SK-N-SH treated with all-trans-retinoic acid at 6 μM for 48 hours (cell line): ENCODE results near the gene SNN.

Experiments used
- ATAC-seq: fragments of 200-7000 bp; cut with Tn5 transposase; 3 replicates; pipeline ENCODE4 v1.9.1; 2020; ENCODE audit warnings: mild to moderate bottlenecking, moderate library complexity
- ARNTL ChIP-seq: fragments of 450-650 bp; formaldehyde crosslinking; IDR thresholded peaks from 2 replicates; pipeline ENCODE4 v1.5.0; 2020; ENCODE audit warnings: low read depth, mild to moderate bottlenecking, moderate library complexity, borderline replicate concordance
- BACH2 ChIP-seq: fragments of 250-450 bp; sonication (Bioruptor Pico); IDR thresholded peaks from 2 replicates; pipeline ENCODE4 v1.9.0; 2021; ENCODE audit warnings: mild to moderate bottlenecking, borderline replicate concordance
- CREB5 ChIP-seq: fragments of 250-450 bp; sonication (Bioruptor Pico); IDR thresholded peaks from 2 replicates; pipeline ENCODE4 v1.5.1; 2020; ENCODE audit warnings: low read depth, mild to moderate bottlenecking, moderate library complexity
- CSDC2 ChIP-seq: fragments of 250-450 bp; sonication (Bioruptor Pico); IDR thresholded peaks from 2 replicates; pipeline ENCODE4 v1.5.0; 2020; ENCODE audit warnings: mild to moderate bottlenecking, moderate library complexity
- CSRNP3 ChIP-seq: fragments of 250-450 bp; sonication (Bioruptor Pico); IDR thresholded peaks from 2 replicates; pipeline ENCODE4 v1.5.1; 2021; ENCODE audit warnings: mild to moderate bottlenecking, moderate library complexity
- ESRRG ChIP-seq: fragments of 250-450 bp; sonication (Bioruptor Pico); IDR thresholded peaks from 2 replicates; pipeline ENCODE4 v1.6.1; 2021; ENCODE audit warnings: mild to moderate bottlenecking
- GLIS3 ChIP-seq: fragments of 250-450 bp; sonication (Bioruptor Pico); IDR thresholded peaks from 2 replicates; pipeline ENCODE4 v1.5.0; 2020; ENCODE audit warnings: mild to moderate bottlenecking, moderate library complexity
- ISL1 ChIP-seq: fragments of 250-450 bp; sonication (Bioruptor Pico); IDR thresholded peaks from 2 replicates; pipeline ENCODE4 v2.1.2; 2022; ENCODE audit warnings: mild to moderate bottlenecking, moderate library complexity
- PATZ1 ChIP-seq: fragments of 250-450 bp; sonication (Bioruptor Pico); IDR thresholded peaks from 2 replicates; pipeline ENCODE4 v1.8.0; 2020; ENCODE audit warnings: mild to moderate bottlenecking, moderate library complexity, borderline replicate concordance
- POU6F1 ChIP-seq: fragments of 250-450 bp; sonication (Bioruptor Pico); IDR thresholded peaks from 2 replicates; pipeline ENCODE4 v1.8.0; 2021; ENCODE audit warnings: low read depth, mild to moderate bottlenecking, moderate library complexity, borderline replicate concordance
- RARB ChIP-seq: fragments of 250-450 bp; sonication (Bioruptor Pico); IDR thresholded peaks from 2 replicates; pipeline ENCODE4 v1.8.0; 2021; ENCODE audit warnings: mild to moderate bottlenecking, moderate library complexity
- SNAI2 ChIP-seq: fragments of 250-450 bp; sonication (Bioruptor Pico); IDR thresholded peaks from 2 replicates; pipeline ENCODE4 v1.5.0; 2020; ENCODE audit warnings: mild to moderate bottlenecking, moderate library complexity
- TCF4 ChIP-seq: fragments of 250-450 bp; sonication (Bioruptor Pico); IDR thresholded peaks from 2 replicates; pipeline ENCODE4 v1.8.0; 2021; ENCODE audit warnings: mild to moderate bottlenecking, moderate library complexity, borderline replicate concordance
- TOX ChIP-seq: fragments of 250-450 bp; sonication (Bioruptor Pico); IDR thresholded peaks from 2 replicates; pipeline ENCODE4 v1.8.0; 2021; ENCODE audit warnings: mild to moderate bottlenecking, moderate library complexity, borderline replicate concordance
- TSHZ2 ChIP-seq: fragments of 250-450 bp; sonication (Bioruptor Pico); IDR thresholded peaks from 2 replicates; pipeline ENCODE4 v1.5.0; 2020; ENCODE audit warnings: mild to moderate bottlenecking, moderate library complexity
- ZC3H10 ChIP-seq: fragments of 250-450 bp; sonication (Bioruptor Pico); IDR thresholded peaks from 2 replicates; pipeline ENCODE4 v1.5.1; 2021; ENCODE audit warnings: mild to moderate bottlenecking, moderate library complexity
- ZFP30 ChIP-seq: fragments of 450-650 bp; formaldehyde crosslinking; IDR thresholded peaks from 2 replicates; pipeline ENCODE4 v1.5.0; 2022; ENCODE audit warnings: mild to moderate bottlenecking, moderate library complexity
- ZNF565 ChIP-seq: fragments of 450-650 bp; formaldehyde crosslinking; conservative IDR thresholded peaks from 2 replicates; pipeline ENCODE4 v1.5.0; 2020; ENCODE audit warnings: low read depth, mild to moderate bottlenecking, moderate library complexity
- ZNF70 ChIP-seq: fragments of 450-650 bp; formaldehyde crosslinking; IDR thresholded peaks from 2 replicates; pipeline ENCODE4 v1.5.0; 2020; ENCODE audit warnings: mild to moderate bottlenecking, moderate library complexity
- ZNF8 ChIP-seq: fragments of 450-650 bp; formaldehyde crosslinking; IDR thresholded peaks from 2 replicates; pipeline ENCODE4 v1.5.0; 2020; ENCODE audit warnings: mild to moderate bottlenecking, moderate library complexity

Gene SNN

GRCh38 chr16:11708421-11708820 lies 40.2 kb downstream of the SNN start:
- no peak; the same call in 2 of the 3 replicates for ATAC-seq
- TF ChIP-seq GLIS3 (CRISPR knock-in tag) = no peak
- no peak for TF ChIP-seq PATZ1
- TF ChIP-seq TOX (CRISPR knock-in tag) = no peak
- TF ChIP-seq ISL1 (CRISPR knock-in tag) = no peak
- no peak for TF ChIP-seq ZNF8 (CRISPR knock-in tag)

GRCh38 chr16:11711662-11712061 lies 43.4 kb downstream of the SNN start:
- no peak for ATAC-seq
- TF ChIP-seq RARB (CRISPR knock-in tag) (no peak), SNAI2 (CRISPR knock-in tag) (no peak), ZNF8 (CRISPR knock-in tag) (no peak), ZNF70 (CRISPR knock-in tag) (no peak), ZC3H10 (CRISPR knock-in tag) (no peak), POU6F1 (CRISPR knock-in tag) (no peak), TOX (CRISPR knock-in tag) (no peak), ZFP30 (CRISPR knock-in tag) (no peak), ESRRG (CRISPR knock-in tag) (no peak), TCF4 (no peak), ARNTL (CRISPR knock-in tag) (no peak)

- ATAC-seq = no peak
- TF ChIP-seq TCF4 (no peak), TOX (CRISPR knock-in tag) (no peak), BACH2 (CRISPR knock-in tag) (no peak), POU6F1 (CRISPR knock-in tag) (no peak), SNAI2 (CRISPR knock-in tag) (no peak), ZNF8 (CRISPR knock-in tag) (no peak), RARB (CRISPR knock-in tag) (no peak), CSRNP3 (CRISPR knock-in tag) (no peak), GLIS3 (CRISPR knock-in tag) (no peak), CREB5 (CRISPR knock-in tag) (no peak), PATZ1 (no peak), CSDC2 (CRISPR knock-in tag) (no peak), ZFP30 (CRISPR knock-in tag) (no peak), ISL1 (CRISPR knock-in tag) (no peak), ZNF565 (CRISPR knock-in tag) (no peak), ZC3H10 (CRISPR knock-in tag) (no peak), TSHZ2 (CRISPR knock-in tag) (no peak)
Observed at GRCh38 chr16:11712122-11712521, 43.9 kb downstream of the SNN start.
